Keratinocyte (primary cell): Measurements from ENCODE around the gene MALSU1.

ENCODE experiments used
- EZH2 ChIP-seq: IDR thresholded peaks from one replicate; pipeline ENCODE4 v1.6.1; 2012; ENCODE audit warnings: inconsistent platforms, mild to moderate bottlenecking, low read length, moderate library complexity
- TF ChIP-seq, protein P1 (sequence below), 3 experiments: IDR thresholded peaks in 1 of 3; conservative IDR thresholded peaks in 1 of 3; optimal IDR thresholded peaks in 1 of 3; 2 replicates in 2 of 3; 3 replicates in 1 of 3; pipeline versions ENCODE3 to v1.5.1; 2011; ENCODE audit warnings: low read length in 3 of 3, mild to moderate bottlenecking in 3 of 3, moderate library complexity in 2 of 3, control low read depth in 1 of 3, inconsistent platforms in 1 of 3; ENCODE audit not compliant: insufficient read depth in 2 of 3; ENCODE audit errors: extremely low read depth in 1 of 3

DNA sequence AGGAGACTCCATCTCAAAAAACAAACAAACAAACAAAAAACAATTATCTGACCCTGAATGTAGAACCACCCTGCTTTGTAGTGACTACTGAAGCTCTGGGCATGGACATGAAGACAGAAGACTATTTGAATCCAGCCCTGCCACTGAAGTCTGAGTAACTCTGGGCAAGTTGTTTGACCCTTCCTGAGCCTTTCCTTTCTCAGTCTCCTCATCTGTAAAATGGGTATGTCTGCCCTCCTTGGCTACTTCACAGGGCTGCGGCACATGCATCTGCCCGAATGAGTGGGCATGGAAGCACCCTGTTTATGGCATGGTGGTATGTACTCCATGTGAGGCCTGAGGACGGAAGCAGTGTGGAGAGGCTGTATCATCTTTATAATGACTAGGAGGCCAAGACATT, 22.2 kb upstream of the MALSU1 start:
- TF ChIP-seq, protein P1, sequence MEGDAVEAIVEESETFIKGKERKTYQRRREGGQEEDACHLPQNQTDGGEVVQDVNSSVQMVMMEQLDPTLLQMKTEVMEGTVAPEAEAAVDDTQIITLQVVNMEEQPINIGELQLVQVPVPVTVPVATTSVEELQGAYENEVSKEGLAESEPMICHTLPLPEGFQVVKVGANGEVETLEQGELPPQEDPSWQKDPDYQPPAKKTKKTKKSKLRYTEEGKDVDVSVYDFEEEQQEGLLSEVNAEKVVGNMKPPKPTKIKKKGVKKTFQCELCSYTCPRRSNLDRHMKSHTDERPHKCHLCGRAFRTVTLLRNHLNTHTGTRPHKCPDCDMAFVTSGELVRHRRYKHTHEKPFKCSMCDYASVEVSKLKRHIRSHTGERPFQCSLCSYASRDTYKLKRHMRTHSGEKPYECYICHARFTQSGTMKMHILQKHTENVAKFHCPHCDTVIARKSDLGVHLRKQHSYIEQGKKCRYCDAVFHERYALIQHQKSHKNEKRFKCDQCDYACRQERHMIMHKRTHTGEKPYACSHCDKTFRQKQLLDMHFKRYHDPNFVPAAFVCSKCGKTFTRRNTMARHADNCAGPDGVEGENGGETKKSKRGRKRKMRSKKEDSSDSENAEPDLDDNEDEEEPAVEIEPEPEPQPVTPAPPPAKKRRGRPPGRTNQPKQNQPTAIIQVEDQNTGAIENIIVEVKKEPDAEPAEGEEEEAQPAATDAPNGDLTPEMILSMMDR (optimal IDR thresholded peaks at IDR 0.05 in 1 of 3, IDR thresholded peaks at IDR 0.05 in 1 of 3, conservative IDR thresholded peaks at IDR 0.05 in 1 of 3; ENCODE audit: extremely low read depth in 1 of 3, insufficient read depth in 2 of 3, low read length in 3 of 3): no peak
- TF ChIP-seq EZH2: no peak
